Right lobe of liver (tissue), 4 donors: Measurements from ENCODE around the gene ATXN2.

Experiments
- POLR2A ChIP-seq: fragments of 450-650 bp; IDR thresholded peaks from one replicate; pipeline ENCODE4 v1.6.1; 2017; ENCODE audit warnings: antibody characterized with exemption, mild to moderate bottlenecking
- TF ChIP-seq, protein P1 (sequence below), 4 donors: fragments of 200-600 bp in 3 of 4; fragments of 450-650 bp in 1 of 4; IDR thresholded peaks; one replicate each; pipeline versions ENCODE4 v1.5.1 to v1.8.0; 2016 to 2022; ENCODE audit warnings: antibody characterized with exemption in 4 of 4, mild to moderate bottlenecking in 2 of 4
- donor health status: DM: no; HTN: no; CAD: no.
- donor health status: DM: no; HTN: no; CAD: no.
- donor health status: DM: no; HTN: yes; CAD: no.

DNA sequence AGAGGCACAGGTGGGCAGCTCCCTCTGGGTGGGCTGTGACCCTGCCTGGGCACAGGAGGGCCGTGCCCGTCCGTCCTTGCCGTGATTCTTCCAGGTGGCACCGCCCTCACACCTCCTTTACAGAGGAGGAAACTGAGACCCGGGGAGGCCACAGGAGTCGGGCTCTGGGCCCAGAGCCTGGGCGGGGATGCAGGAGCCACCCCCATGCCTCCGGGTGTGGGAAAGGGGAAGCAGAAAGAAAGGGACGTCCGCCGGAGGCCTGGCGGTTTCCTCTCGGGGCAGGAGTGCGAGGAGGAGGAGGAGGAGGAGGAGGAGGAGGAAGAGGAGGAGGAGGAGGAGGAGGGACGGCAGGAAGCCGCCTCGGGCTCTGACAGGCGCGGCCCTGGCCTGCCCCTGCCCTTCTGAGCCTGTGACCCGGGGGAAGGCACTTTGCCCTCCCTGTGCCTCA, 170.4 kb downstream of the ATXN2 start:
- TF ChIP-seq, protein P1, sequence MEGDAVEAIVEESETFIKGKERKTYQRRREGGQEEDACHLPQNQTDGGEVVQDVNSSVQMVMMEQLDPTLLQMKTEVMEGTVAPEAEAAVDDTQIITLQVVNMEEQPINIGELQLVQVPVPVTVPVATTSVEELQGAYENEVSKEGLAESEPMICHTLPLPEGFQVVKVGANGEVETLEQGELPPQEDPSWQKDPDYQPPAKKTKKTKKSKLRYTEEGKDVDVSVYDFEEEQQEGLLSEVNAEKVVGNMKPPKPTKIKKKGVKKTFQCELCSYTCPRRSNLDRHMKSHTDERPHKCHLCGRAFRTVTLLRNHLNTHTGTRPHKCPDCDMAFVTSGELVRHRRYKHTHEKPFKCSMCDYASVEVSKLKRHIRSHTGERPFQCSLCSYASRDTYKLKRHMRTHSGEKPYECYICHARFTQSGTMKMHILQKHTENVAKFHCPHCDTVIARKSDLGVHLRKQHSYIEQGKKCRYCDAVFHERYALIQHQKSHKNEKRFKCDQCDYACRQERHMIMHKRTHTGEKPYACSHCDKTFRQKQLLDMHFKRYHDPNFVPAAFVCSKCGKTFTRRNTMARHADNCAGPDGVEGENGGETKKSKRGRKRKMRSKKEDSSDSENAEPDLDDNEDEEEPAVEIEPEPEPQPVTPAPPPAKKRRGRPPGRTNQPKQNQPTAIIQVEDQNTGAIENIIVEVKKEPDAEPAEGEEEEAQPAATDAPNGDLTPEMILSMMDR (IDR thresholded peaks at IDR 0.05) = no peak
- no peak for TF ChIP-seq POLR2A
